ENCODE data around the gene IGSF1. TPM values are rescaled to one million over a fixed set of nuclear protein-coding genes. Genes with fewer than 3 reads are reported as not detected.
"Not testable (repeated sequence)": the region's sequence is repeated elsewhere in the genome, so short reads cannot be mapped to it uniquely, and the experiment has no call there.

The IGSF1 gene
- polyA plus RNA-seq, 4 donors, result 18.2 to 26.4 (median 21.3) TPM

- no peak for DNase-seq (ENCODE audit: low read depth in 4 of 4, low spot score in 3 of 4)
Observed at GRCh38 chrX:131271274-131271673, 17.8 kb downstream of the IGSF1 start.

GRCh38 chrX:131270080-131270479 lies 19.0 kb downstream of the IGSF1 start:
- DNase-seq (ENCODE audit: low read depth in 4 of 4, low spot score in 3 of 4), result no peak

- no peak for DNase-seq (ENCODE audit: low read depth in 4 of 4, low spot score in 3 of 4)
Observed at GRCh38 chrX:131264665-131265064, 24.4 kb downstream of the IGSF1 start.

- DNase-seq (ENCODE audit: low read depth in 4 of 4, low spot score in 3 of 4), result no peak
Observed at GRCh38 chrX:131264053-131264452, 25.1 kb downstream of the IGSF1 start.

- no peak for DNase-seq (ENCODE audit: low read depth in 4 of 4, low spot score in 3 of 4)
Observed at GRCh38 chrX:131262738-131263679, 26.1 kb downstream of the IGSF1 start.

GRCh38 chrX:131262200-131262599 lies 26.9 kb downstream of the IGSF1 start:
- DNase-seq (ENCODE audit: low read depth in 4 of 4, low spot score in 3 of 4), result no peak

GRCh38 chrX:131257367-131257766 lies 31.7 kb downstream of the IGSF1 start:
- DNase-seq (ENCODE audit: low read depth in 4 of 4, low spot score in 3 of 4), result no peak

- not testable (repeated sequence) for DNase-seq (ENCODE audit: low read depth in 4 of 4, low spot score in 3 of 4)
Observed at GRCh38 chrX:131250984-131251738, 37.9 kb downstream of the IGSF1 start.

GRCh38 chrX:131239057-131239456 lies 50.0 kb downstream of the IGSF1 start:
- DNase-seq (ENCODE audit: low read depth in 4 of 4, low spot score in 3 of 4), result no peak

- no peak for DNase-seq (ENCODE audit: low read depth in 4 of 4, low spot score in 3 of 4)
Observed at GRCh38 chrX:131237363-131237762, 51.7 kb downstream of the IGSF1 start.

GRCh38 chrX:131235768-131236545 lies 53.1 kb downstream of the IGSF1 start:
- DNase-seq (ENCODE audit: low read depth in 4 of 4, low spot score in 3 of 4), result peak in 1 of 4 donors; percentile 9

GRCh38 chrX:131227608-131228007 lies 61.5 kb downstream of the IGSF1 start:
- no peak for DNase-seq (ENCODE audit: low read depth in 4 of 4, low spot score in 3 of 4)

GRCh38 chrX:131226591-131226990 lies 62.5 kb downstream of the IGSF1 start:
- no peak for DNase-seq (ENCODE audit: low read depth in 4 of 4, low spot score in 3 of 4)

- DNase-seq (ENCODE audit: low read depth in 4 of 4, low spot score in 3 of 4), result no peak
Observed at GRCh38 chrX:131225078-131225477, 64.0 kb downstream of the IGSF1 start.

Other genes with a start within 250 kb of the IGSF1 start
- gene ARHGAP36, start 231.0 kb downstream of the IGSF1 start, polyA plus RNA-seq (ENCODE audit: insufficient read length in 4 of 4), result under 1 TPM in 2 of 4 donors, not detected in 2; 0.09 to 0.10 TPM

All from right renal pelvis (tissue), 4 donors.